OCI-M1 (cell line): ENCODE data around the gene TRA2B.

ENCODE experiments used
- DNase-seq: peaks from one replicate; lab custom pipeline; 2025; lab: John Stamatoyannopoulos, UW

Gene TRA2B

DNA sequence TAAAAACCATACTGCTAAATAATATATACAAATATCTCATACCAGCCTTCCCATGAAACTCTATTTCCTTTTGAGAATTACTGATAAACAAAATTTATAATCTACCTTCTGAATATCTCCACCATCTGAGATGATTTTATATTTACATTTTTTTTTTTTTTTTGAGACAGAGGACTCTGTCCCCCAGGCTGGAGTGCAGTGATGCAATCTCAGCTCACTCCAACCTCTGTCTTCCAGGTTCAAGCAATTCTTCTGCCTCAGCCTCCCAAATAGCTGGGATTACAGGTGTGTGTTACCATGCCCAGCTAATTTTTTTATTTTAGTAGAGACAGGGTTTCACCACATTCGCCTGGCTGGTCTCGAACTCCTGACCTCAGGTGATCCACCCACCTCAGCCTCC, 70.2 kb downstream of the TRA2B start:
- no peak for DNase-seq

DNA sequence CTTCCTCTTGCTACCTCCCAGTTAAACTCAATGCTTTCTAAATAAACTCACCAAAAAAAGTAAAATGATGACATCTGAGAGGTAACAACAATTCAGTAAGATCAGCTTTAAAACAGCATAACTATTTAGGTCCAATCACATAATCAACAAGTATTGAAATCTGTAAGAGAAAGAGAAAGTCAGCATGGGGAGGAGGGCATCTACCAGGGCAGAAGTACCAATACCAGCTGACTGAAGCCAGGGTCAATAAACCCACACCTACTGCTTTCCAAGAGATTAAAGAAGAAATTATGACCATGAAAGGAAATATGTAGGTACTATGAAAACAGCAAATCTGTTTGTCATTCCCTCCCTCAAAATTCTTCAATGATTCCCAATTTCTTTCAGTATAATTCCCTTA, 70.8 kb downstream of the TRA2B start:
- no peak for DNase-seq

DNA sequence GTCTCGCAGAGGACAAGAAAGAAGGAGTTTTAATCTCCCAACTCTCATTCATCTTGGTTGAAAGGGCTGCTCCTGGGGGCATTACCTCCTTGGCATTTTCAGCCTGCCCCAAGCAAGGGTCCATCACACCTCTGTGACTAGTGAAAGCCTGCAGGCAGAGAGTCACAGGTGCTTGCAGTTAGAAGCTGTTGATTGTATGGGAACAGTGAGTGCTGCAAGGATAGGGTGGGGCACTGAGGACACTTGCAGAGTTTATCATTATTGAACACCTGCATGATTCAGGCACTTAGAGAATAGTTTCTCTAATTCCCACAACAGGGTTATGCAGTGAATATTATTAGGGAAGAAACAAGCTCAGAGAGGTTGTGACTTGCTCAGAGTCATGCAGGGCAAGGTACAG, 71.3 kb downstream of the TRA2B start:
- DNase-seq = no peak
